OCI-LY3 (cell line): ENCODE data around the gene APOA5.

Source experiments
- EZH2phosphoT487 ChIP-seq: fragments of 200-600 bp; shearing (Covaris generic); IDR thresholded peaks from 2 replicates; pipeline ENCODE4 v1.6.1; 2018; ENCODE audit warnings: antibody characterized with exemption, mixed run types, low read depth
- TF ChIP-seq, protein P1 (sequence below): fragments of 200-600, 300-600 bp; sonication (generic); IDR thresholded peaks from 2 replicates; pipeline ENCODE4 v1.5.1; 2014; ENCODE audit warnings: antibody characterized with exemption, low read length, low read depth

DNA sequence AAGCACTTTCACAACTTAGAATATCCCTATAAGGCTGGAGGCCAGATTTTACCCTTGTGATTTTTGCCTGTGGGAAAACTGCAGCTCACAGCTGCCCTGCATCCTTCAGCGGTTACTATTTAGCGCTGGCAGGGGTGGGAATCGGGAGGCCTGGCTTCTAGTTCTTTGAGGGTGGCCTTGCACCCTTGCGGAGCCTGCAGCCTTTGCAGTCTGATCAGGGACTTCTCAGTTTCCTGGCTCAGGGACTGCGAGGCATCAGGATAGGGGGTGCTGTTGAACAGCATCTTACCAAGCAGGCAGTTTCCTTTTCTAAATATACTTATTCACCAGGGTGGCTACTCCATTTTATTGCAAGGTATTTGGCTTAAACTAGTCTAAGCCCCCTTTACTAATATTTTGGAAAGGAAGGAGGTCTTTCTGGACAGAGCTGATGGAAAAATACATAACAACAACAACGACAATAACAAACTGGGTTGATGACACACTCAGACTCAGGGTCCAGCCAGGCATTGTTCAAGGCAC is 48.6 kb upstream of the APOA5 start:
- TF ChIP-seq, protein P1, sequence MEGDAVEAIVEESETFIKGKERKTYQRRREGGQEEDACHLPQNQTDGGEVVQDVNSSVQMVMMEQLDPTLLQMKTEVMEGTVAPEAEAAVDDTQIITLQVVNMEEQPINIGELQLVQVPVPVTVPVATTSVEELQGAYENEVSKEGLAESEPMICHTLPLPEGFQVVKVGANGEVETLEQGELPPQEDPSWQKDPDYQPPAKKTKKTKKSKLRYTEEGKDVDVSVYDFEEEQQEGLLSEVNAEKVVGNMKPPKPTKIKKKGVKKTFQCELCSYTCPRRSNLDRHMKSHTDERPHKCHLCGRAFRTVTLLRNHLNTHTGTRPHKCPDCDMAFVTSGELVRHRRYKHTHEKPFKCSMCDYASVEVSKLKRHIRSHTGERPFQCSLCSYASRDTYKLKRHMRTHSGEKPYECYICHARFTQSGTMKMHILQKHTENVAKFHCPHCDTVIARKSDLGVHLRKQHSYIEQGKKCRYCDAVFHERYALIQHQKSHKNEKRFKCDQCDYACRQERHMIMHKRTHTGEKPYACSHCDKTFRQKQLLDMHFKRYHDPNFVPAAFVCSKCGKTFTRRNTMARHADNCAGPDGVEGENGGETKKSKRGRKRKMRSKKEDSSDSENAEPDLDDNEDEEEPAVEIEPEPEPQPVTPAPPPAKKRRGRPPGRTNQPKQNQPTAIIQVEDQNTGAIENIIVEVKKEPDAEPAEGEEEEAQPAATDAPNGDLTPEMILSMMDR = 0 out of 2 replicates have a peak, but pooled peaks have one; percentile 18
- TF ChIP-seq EZH2phosphoT487 = no peak
